ENCODE data around the gene STIM2. TPM values are rescaled to one million over a fixed set of nuclear protein-coding genes. Genes with fewer than 3 reads are reported as not detected.

STIM2 gene
- total RNA-seq, 1 donor from 2014 or later = 25.8 TPM

GRCh38 chr4:27008679-27009078, 148.0 kb downstream of the STIM2 start:
- no peak overlapping the region for H3K4me2 ChIP-seq
- no peak overlapping the region for H3K4me3 Mint-ChIP-seq

GRCh38 chr4:27009539-27009938, 148.9 kb downstream of the STIM2 start:
- Histone ChIP-seq H3K4me3 (no peak overlapping the region), H2AFZ (replicated peaks) (no peak overlapping the region), H3K9ac (no peak overlapping the region), H3K27me3 (no peaks in the 10 kb centered on the region), H3K4me2 (no peak overlapping the region), H3K79me2 (ENCODE audit: low read depth) (no peaks in the 10 kb centered on the region), H3F3A (ENCODE audit: low read depth) (peaks cover 3% of the 10 kb centered on the region), H3K36me3 (no peaks in the 10 kb centered on the region), H3K4me1 (no peaks in the 10 kb centered on the region), H4K20me1 (ENCODE audit: low read depth) (no peaks in the 10 kb centered on the region), H3K9me3 (ENCODE audit: low read depth) (no peaks in the 10 kb centered on the region), H3K27ac (no peak overlapping the region)
- Mint-ChIP-seq H3K36me3 (no peaks in the 10 kb centered on the region), H3K4me1 (no peaks in the 10 kb centered on the region), H3K27me3 (ENCODE audit: insufficient read depth, low read depth) (peaks cover 2% of the 10 kb centered on the region), H3K9me3 (no peaks in the 10 kb centered on the region), H3K4me3 (no peak overlapping the region), H3K27ac (no peak overlapping the region)
- no peak for TF ChIP-seq EZH2 (IDR thresholded peaks at IDR 0.05)
- TF ChIP-seq CTCF (IDR thresholded peaks at IDR 0.05) = no peak
- TF ChIP-seq EZH2phosphoT487 (IDR thresholded peaks at IDR 0.05) = no peak
- no peak for DNase-seq (ENCODE audit: low spot score)

More at GRCh38 chr4:27008679-27009078, 148.0 kb downstream of the STIM2 start:
- no peak for DNase-seq (ENCODE audit: low spot score)
- Histone ChIP-seq H3K9ac (no peak overlapping the region), H3K4me3 (no peak overlapping the region), H3K79me2 (ENCODE audit: low read depth) (no peaks in the 10 kb centered on the region), H3K27ac (no peak overlapping the region), H3K9me3 (ENCODE audit: low read depth) (no peaks in the 10 kb centered on the region), H2AFZ (replicated peaks) (no peak overlapping the region), H3K36me3 (no peaks in the 10 kb centered on the region), H4K20me1 (ENCODE audit: low read depth) (no peaks in the 10 kb centered on the region), H3K4me1 (no peaks in the 10 kb centered on the region), H3F3A (ENCODE audit: low read depth) (peaks cover 3% of the 10 kb centered on the region), H3K27me3 (no peaks in the 10 kb centered on the region)
- Mint-ChIP-seq H3K27ac (no peak overlapping the region), H3K4me1 (no peaks in the 10 kb centered on the region), H3K36me3 (peaks cover 3% of the 10 kb centered on the region), H3K9me3 (no peaks in the 10 kb centered on the region), H3K27me3 (ENCODE audit: insufficient read depth, low read depth) (peaks cover 2% of the 10 kb centered on the region)
- no peak for TF ChIP-seq EZH2 (IDR thresholded peaks at IDR 0.05)
- TF ChIP-seq EZH2phosphoT487 (IDR thresholded peaks at IDR 0.05) = no peak
- TF ChIP-seq CTCF (IDR thresholded peaks at IDR 0.05) = no peak

GRCh38 chr4:27010334-27010940, 149.8 kb downstream of the STIM2 start:
- Mint-ChIP-seq H3K36me3 (no peaks in the 10 kb centered on the region), H3K27ac (no peak overlapping the region), H3K27me3 (ENCODE audit: insufficient read depth, low read depth) (peaks cover 2% of the 10 kb centered on the region), H3K4me1 (no peaks in the 10 kb centered on the region), H3K4me3 (no peak overlapping the region), H3K9me3 (no peaks in the 10 kb centered on the region)
- Histone ChIP-seq H3K27ac (no peak overlapping the region), H3K4me1 (no peaks in the 10 kb centered on the region), H3K9ac (no peak overlapping the region), H3K79me2 (ENCODE audit: low read depth) (no peaks in the 10 kb centered on the region), H3K27me3 (no peaks in the 10 kb centered on the region), H3K4me3 (no peak overlapping the region), H2AFZ (replicated peaks) (no peak overlapping the region), H3F3A (ENCODE audit: low read depth) (peaks cover 3% of the 10 kb centered on the region), H4K20me1 (ENCODE audit: low read depth) (no peaks in the 10 kb centered on the region), H3K9me3 (ENCODE audit: low read depth) (no peaks in the 10 kb centered on the region), H3K4me2 (no peak overlapping the region), H3K36me3 (no peaks in the 10 kb centered on the region)
- TF ChIP-seq CTCF (IDR thresholded peaks at IDR 0.05) (peak; percentile 88), EZH2 (IDR thresholded peaks at IDR 0.05) (no peak)
- DNase-seq (ENCODE audit: low spot score) = peak; percentile 65

Data from neural progenitor cell (in vitro differentiated cells).